Neural progenitor cell (in vitro differentiated cells): ENCODE data around the gene PIGN.

ENCODE experiments used
- EZH2phosphoT487 ChIP-seq: fragments of 200-600 bp; sonication (generic); IDR thresholded peaks from 2 replicates; pipeline ENCODE4 v1.6.1; 2017; ENCODE audit warnings: antibody characterized with exemption
- TF ChIP-seq, protein P1 (sequence below): fragments of 200-600 bp; sonication (generic); IDR thresholded peaks from 2 replicates; pipeline ENCODE4 v1.5.1; 2017; ENCODE audit warnings: antibody characterized with exemption, mild to moderate bottlenecking

GRCh38 chr18:62165583-62165982, 21.3 kb downstream of the PIGN start:
- no peak for TF ChIP-seq EZH2phosphoT487
- TF ChIP-seq, protein P1, sequence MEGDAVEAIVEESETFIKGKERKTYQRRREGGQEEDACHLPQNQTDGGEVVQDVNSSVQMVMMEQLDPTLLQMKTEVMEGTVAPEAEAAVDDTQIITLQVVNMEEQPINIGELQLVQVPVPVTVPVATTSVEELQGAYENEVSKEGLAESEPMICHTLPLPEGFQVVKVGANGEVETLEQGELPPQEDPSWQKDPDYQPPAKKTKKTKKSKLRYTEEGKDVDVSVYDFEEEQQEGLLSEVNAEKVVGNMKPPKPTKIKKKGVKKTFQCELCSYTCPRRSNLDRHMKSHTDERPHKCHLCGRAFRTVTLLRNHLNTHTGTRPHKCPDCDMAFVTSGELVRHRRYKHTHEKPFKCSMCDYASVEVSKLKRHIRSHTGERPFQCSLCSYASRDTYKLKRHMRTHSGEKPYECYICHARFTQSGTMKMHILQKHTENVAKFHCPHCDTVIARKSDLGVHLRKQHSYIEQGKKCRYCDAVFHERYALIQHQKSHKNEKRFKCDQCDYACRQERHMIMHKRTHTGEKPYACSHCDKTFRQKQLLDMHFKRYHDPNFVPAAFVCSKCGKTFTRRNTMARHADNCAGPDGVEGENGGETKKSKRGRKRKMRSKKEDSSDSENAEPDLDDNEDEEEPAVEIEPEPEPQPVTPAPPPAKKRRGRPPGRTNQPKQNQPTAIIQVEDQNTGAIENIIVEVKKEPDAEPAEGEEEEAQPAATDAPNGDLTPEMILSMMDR: no peak
